ENCODE data around the gene SKIDA1. TPM values are rescaled to one million over a fixed set of nuclear protein-coding genes. Genes with fewer than 3 reads are reported as not detected.
"Not testable (repeated sequence)": the region's sequence is repeated elsewhere in the genome, so short reads cannot be mapped to it uniquely, and the experiment has no call there.

Gene SKIDA1
- total and polyA plus RNA-seq, 4 donors, result 0.63 to 2.6 (median 1.6) TPM

DNA sequence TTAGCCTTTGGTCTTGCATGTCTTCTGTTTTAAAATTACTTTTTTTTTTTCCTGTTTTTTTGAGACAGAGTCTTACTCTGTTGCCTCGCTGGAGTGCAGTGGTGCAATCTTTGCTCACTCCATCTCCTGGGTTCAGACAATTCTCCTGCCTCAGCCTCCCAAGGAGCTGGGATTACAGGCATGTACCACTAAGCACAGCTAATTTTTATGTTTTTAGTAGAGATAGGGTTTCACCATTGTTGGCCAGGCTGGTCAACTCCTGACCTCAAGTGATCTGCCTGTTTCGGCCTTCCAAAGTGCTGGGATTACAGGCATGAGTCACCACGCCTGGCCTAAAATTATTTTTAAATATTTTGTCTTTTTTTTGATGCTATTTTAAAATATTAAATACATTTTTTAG, 47.1 kb upstream of the SKIDA1 start:
- H3K27me3 ChIP-seq (ENCODE audit: control insufficient read depth in 4 of 4, insufficient read depth in 4 of 4, low read length in 3 of 4), result no peaks in the 10 kb centered on the region
- H3K4me3 ChIP-seq (ENCODE audit: low read depth in 1 of 3, low read length in 3 of 3), result no peak overlapping the region
- no peak for DNase-seq (ENCODE audit: low spot score)
- H3K27ac ChIP-seq (ENCODE audit: low read depth in 1 of 2, low read length in 2 of 2), result no peak overlapping the region
- no peaks in the 10 kb centered on the region for H3K9me3 ChIP-seq (ENCODE audit: control insufficient read depth in 4 of 4, low read length in 3 of 4)
- no peak overlapping the region for H3K9ac ChIP-seq (ENCODE audit: low read depth in 1 of 2, low read length in 2 of 2)
- TF ChIP-seq, protein P1, sequence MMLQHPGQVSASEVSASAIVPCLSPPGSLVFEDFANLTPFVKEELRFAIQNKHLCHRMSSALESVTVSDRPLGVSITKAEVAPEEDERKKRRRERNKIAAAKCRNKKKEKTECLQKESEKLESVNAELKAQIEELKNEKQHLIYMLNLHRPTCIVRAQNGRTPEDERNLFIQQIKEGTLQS (IDR thresholded peaks at IDR 0.05), result peak; percentile 77
- TF ChIP-seq YY1 (IDR thresholded peaks at IDR 0.05) (peak; percentile 20), JUND (IDR thresholded peaks at IDR 0.05) (peak; percentile 84 to 93), RAD21 (IDR thresholded peaks at IDR 0.05) (no peak), SP1 (IDR thresholded peaks at IDR 0.05) (no peak), RXRA (IDR thresholded peaks at IDR 0.05) (peak; percentile 69 to 71), HNF4A (conservative IDR thresholded peaks at IDR 0.05) (peak; percentile 39 to 48)
- no peaks in the 10 kb centered on the region for H3K36me3 ChIP-seq (ENCODE audit: control insufficient read depth in 4 of 4, insufficient read depth in 3 of 4, low read depth in 1 of 4, low read length in 3 of 4)
- peaks cover 18 to 25% (median 21%) of the 10 kb centered on the region in 4 donors for H3K4me1 ChIP-seq (ENCODE audit: control insufficient read depth in 4 of 4, insufficient read depth in 4 of 4, low read length in 3 of 4)
- WGBS, result 43% methylated on average over 3 of the region's 3 CpGs

DNA sequence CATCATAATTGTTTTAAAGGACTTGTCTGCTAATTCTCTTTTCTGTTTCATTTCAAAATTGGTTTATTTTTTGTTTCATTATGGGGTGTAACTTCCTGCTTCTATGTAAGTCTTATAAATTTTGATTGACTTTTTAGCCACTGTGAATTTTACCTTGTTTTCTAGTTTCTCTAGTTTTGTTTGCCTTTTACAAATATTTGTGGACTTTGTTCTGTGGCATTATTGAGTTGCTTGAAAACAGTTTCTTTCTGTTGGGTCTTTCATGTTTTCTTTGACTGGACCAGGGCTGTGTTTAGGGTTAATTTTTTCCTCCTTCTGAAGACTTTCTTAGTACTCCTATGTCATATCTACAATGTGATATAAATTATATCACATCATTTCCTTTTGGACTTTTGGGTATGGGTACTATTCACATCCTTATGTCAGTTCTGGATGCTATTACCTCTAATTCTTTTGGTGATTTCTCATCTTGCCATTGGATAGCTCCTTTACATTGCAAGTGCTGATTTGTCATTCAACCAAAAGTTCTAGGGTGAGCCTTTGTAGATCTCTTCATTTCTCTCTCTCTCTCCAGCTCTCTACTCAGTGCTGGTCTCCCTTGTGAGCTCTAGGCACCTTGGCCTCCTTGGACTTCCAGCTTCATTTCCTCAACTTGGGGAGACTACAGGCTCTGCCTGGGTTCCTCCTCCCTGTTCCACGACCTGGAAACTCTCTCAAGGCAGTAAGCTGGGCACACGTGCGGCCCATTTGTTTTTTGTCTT, 45.5 kb upstream of the SKIDA1 start:
- 70% methylated on average over 3 of the region's 3 CpGs for WGBS
- peak overlapping the region; percentile 39 to 44 for H3K27ac ChIP-seq (ENCODE audit: low read depth in 1 of 2, low read length in 2 of 2)
- TF ChIP-seq, protein P2, sequence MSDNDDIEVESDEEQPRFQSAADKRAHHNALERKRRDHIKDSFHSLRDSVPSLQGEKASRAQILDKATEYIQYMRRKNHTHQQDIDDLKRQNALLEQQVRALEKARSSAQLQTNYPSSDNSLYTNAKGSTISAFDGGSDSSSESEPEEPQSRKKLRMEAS (IDR thresholded peaks at IDR 0.05), result no peak
- TF ChIP-seq YY1 (IDR thresholded peaks at IDR 0.05), result no peak
- TF ChIP-seq RXRA (IDR thresholded peaks at IDR 0.05), result peak; percentile 27 to 37
- TF ChIP-seq, protein P1 (IDR thresholded peaks at IDR 0.05), result no peak
- TF ChIP-seq, protein P3, sequence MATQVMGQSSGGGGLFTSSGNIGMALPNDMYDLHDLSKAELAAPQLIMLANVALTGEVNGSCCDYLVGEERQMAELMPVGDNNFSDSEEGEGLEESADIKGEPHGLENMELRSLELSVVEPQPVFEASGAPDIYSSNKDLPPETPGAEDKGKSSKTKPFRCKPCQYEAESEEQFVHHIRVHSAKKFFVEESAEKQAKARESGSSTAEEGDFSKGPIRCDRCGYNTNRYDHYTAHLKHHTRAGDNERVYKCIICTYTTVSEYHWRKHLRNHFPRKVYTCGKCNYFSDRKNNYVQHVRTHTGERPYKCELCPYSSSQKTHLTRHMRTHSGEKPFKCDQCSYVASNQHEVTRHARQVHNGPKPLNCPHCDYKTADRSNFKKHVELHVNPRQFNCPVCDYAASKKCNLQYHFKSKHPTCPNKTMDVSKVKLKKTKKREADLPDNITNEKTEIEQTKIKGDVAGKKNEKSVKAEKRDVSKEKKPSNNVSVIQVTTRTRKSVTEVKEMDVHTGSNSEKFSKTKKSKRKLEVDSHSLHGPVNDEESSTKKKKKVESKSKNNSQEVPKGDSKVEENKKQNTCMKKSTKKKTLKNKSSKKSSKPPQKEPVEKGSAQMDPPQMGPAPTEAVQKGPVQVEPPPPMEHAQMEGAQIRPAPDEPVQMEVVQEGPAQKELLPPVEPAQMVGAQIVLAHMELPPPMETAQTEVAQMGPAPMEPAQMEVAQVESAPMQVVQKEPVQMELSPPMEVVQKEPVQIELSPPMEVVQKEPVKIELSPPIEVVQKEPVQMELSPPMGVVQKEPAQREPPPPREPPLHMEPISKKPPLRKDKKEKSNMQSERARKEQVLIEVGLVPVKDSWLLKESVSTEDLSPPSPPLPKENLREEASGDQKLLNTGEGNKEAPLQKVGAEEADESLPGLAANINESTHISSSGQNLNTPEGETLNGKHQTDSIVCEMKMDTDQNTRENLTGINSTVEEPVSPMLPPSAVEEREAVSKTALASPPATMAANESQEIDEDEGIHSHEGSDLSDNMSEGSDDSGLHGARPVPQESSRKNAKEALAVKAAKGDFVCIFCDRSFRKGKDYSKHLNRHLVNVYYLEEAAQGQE (IDR thresholded peaks at IDR 0.05), result no peak
- peak; percentile 75 to 80 for TF ChIP-seq HNF4A (conservative IDR thresholded peaks at IDR 0.05)
- TF ChIP-seq SP1 (IDR thresholded peaks at IDR 0.05), result peak; percentile 25
- TF ChIP-seq HNF4G (IDR thresholded peaks at IDR 0.05), result peak; percentile 47
- no peaks in the 10 kb centered on the region for H3K9me3 ChIP-seq (ENCODE audit: control insufficient read depth in 4 of 4, low read length in 3 of 4)
- H3K27me3 ChIP-seq (ENCODE audit: control insufficient read depth in 4 of 4, insufficient read depth in 4 of 4, low read length in 3 of 4), result no peaks in the 10 kb centered on the region
- H3K4me3 ChIP-seq (ENCODE audit: low read depth in 1 of 3, low read length in 3 of 3), result no peak overlapping the region
- no peak for DNase-seq (ENCODE audit: low spot score)
- H3K4me1 ChIP-seq (ENCODE audit: control insufficient read depth in 4 of 4, insufficient read depth in 4 of 4, low read length in 3 of 4), result peaks cover 18 to 37% (median 29%) of the 10 kb centered on the region in 4 donors
- H3K9ac ChIP-seq (ENCODE audit: low read depth in 1 of 2, low read length in 2 of 2), result no peak overlapping the region
- H3K36me3 ChIP-seq (ENCODE audit: control insufficient read depth in 4 of 4, insufficient read depth in 3 of 4, low read depth in 1 of 4, low read length in 3 of 4), result no peaks in the 10 kb centered on the region

DNA sequence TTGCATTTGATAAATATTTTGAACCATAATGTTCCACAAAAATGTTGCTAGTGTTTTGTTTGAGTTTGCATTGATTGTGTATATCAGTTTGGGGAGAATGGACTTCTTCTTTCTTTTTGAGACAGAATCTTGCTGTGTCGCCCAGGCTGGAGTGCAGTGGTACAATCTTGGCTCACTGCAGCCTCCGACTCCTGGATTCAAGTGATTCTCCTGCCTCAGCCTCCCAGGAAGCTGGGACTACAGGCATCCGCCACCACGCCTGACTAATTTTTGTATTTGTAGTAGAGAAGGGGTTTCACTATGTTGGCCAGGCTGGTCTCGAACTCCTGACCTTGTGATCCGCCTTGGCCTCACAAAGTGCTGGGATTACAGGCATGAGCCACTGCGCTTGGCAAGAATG, 33.5 kb upstream of the SKIDA1 start:
- H3K27me3 ChIP-seq (ENCODE audit: control insufficient read depth in 4 of 4, insufficient read depth in 4 of 4, low read length in 3 of 4); H3K4me3 ChIP-seq (ENCODE audit: low read depth in 1 of 3, low read length in 3 of 3); H3K9me3 ChIP-seq (ENCODE audit: control insufficient read depth in 4 of 4, low read length in 3 of 4); H3K4me1 ChIP-seq (ENCODE audit: control insufficient read depth in 4 of 4, insufficient read depth in 4 of 4, low read length in 3 of 4); DNase-seq (ENCODE audit: low spot score); H3K9ac ChIP-seq (ENCODE audit: low read depth in 1 of 2, low read length in 2 of 2); H3K27ac ChIP-seq (ENCODE audit: low read depth in 1 of 2, low read length in 2 of 2): not testable (repeated sequence)
- WGBS, result 98% methylated on average over 7 of the region's 7 CpGs
- H3K36me3 ChIP-seq (ENCODE audit: control insufficient read depth in 4 of 4, insufficient read depth in 3 of 4, low read depth in 1 of 4, low read length in 3 of 4), result peaks cover 2 to 14% (median 10%) of the 10 kb centered on the region in 4 donors

Measured in liver (tissue), 9 donors.